Cardiac fibroblast (primary cell): ENCODE data around the gene CRYBA2.

ENCODE experiments used
- DNase-seq, 2 donors: peaks; one replicate each; pipeline versions ENCODE4 v3.0.0 to v3.0.0-alpha.2; 2010; ENCODE audit warnings: low read depth in 2 of 2
- H3K4me3 ChIP-seq, 2 donors: replicated peaks in 1 of 2; 1 replicate in 1 of 2; 2 replicates in 1 of 2; pipeline ENCODE4 v1.5.1; 2011; ENCODE audit warnings: low read depth in 2 of 2, low read length in 2 of 2, mild to moderate bottlenecking in 2 of 2, moderate library complexity in 1 of 2
- CTCF ChIP-seq: IDR thresholded peaks from one replicate; pipeline ENCODE4 v1.5.1; 2011; ENCODE audit warnings: low read depth, mild to moderate bottlenecking, low read length, inconsistent platforms

The CRYBA2 gene

DNA sequence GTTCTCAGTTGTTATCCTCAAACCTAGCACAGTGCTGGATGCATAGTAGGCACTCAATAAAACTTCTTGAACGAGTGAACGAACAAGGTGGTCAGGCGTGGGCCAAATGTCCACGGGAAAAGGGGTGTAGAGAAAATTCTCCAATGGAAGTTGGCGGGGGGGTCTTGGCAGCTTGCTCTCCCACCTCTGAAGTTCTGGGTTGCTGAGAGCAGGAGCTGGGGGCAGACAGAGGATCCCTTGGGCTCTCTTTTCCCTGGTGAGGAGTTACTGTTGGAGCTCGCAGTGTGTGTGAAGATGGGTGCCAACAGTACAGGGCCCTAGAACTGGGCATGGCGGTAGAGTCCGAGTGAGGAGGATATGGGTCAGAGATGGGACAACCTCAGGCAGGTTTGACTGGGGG lies 2.3 kb upstream of the CRYBA2 start:
- H3K4me3 ChIP-seq, result no peak overlapping the region
- no peak for DNase-seq
- no peak for TF ChIP-seq CTCF

DNA sequence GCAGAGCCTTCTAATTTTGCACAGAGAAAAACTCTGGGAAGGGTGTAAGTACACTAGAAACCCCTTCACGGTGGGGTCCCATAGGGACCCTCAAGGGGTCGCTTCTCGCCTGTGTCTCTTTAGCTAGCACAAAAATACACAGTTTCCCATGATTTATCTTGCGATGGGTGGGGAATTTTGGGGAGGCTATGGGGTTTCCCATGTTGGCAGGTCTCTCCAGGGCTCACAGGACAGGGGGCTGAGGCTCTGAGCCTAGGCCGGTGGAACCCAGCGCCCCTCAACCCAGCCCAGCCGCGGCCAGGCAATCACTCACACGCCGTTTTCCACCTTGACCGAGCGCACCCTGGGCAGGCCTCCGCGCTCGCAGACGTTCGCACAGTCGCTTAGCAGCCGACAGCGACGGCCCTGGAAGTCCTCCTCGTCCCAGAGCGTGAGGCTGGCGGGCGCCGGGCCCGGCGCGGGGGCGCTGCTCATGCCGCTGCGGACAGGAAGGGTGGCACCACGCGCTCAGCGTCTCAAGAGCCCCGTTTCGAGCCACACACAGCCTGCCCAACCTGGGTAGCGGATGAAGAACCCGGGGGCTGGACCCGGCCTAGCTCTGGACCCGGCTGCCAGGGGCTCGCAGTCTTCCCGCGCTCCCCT lies 398 bp downstream of the CRYBA2 start:
- peak overlapping the region in 1 of 2 donors; percentile 32 for H3K4me3 ChIP-seq
- TF ChIP-seq CTCF, result no peak
- DNase-seq, result no peak

- H3K4me3 ChIP-seq, result no peak overlapping the region
- no peak for DNase-seq
- TF ChIP-seq CTCF, result no peak
Observed at GRCh38 chr2:218992196-218992595, 1.0 kb downstream of the CRYBA2 start.

- no peak for TF ChIP-seq CTCF
- peak; percentile 27 to 43 for DNase-seq
- H3K4me3 ChIP-seq, result no peak overlapping the region
Observed at GRCh38 chr2:218991674-218992168, 1.5 kb downstream of the CRYBA2 start.

DNA sequence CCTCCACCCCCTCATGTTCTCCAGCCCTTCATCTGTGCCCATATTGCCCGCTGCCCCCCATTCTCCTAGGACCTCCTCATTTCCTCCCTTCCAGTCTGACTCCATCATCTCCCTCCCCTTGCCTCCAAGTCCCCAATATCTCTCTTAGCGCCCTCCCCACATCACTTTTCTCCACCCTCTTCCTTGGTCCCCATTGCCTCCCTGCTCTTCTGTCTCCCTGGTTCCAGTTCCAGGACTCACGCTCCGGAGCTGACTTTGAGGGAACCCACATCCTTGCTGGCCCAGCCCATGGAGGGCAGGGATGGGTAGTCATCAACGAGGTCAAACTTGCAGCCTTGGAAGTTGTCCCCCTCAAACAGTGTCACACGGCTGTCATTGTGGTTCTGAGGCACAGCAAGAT lies 2.6 kb downstream of the CRYBA2 start:
- TF ChIP-seq CTCF, result no peak
- H3K4me3 ChIP-seq, result no peak overlapping the region
- no peak for DNase-seq

GRCh38 chr2:218990052-218990451 lies 3.2 kb downstream of the CRYBA2 start:
- H3K4me3 ChIP-seq, result no peak overlapping the region
- DNase-seq, result no peak
- no peak for TF ChIP-seq CTCF

DNA sequence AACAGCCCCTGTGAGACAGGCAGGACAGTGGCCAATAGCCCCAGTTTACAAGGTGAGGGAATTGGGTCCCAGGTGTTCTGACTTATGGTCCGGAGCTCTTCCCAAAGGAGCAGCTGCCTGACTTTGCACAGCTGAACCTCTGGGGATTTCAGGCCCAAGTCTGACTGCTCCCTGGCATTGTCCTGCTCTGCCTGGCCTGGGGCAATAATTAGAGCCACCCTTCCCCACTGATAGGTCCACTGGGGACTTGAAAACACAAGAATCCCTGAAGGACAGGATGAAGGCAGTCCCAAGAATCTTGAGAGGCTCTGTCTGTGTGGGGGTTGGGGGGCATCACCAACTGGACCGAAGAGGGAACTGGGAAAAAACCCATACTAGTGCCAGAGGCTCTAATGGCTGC lies 4.6 kb downstream of the CRYBA2 start:
- no peak for TF ChIP-seq CTCF
- no peak for DNase-seq
- H3K4me3 ChIP-seq, result no peak overlapping the region
